ENCODE data around the gene UBE2D2. TPM values are rescaled to one million over a fixed set of nuclear protein-coding genes. Genes with fewer than 3 reads are reported as not detected.

UBE2D2 gene
- total and polyA plus RNA-seq, 10 of the 15 experiments (the other 5 are each of a cell fraction or from before 2014, with no cell fraction given): 58.6 to 245 (median 128) TPM

GRCh38 chr5:139634028-139634325 lies 72.8 kb downstream of the UBE2D2 start:
- ChIA-PET RAD21 (ENCODE audit: unreplicated experiment) (interaction anchor here (0.7 to 9.2 kb wide), 33 partner anchors 11 to 361 kb away, joined by 3 to 265 read pairs (median 5); partner anchors contain the start of genes CXXC5 and UBE2D2), SMC1A (ENCODE audit: uncharacterized antibody, unreplicated experiment) (interaction anchor here (0.7 to 12.2 kb wide), 36 partner anchors 11 to 212 kb away, joined by 3 to 212 read pairs (median 4); partner anchors contain the start of gene CXXC5), POLR2A (interaction anchor here (0.8 to 9.8 kb wide), 10 partner anchors 14 to 125 kb away, joined by 3 to 163 read pairs (median 6); partner anchors contain the start of gene CXXC5), CTCF (interaction anchor here (0.6 to 10.5 kb wide), 57 partner anchors 9 to 335 kb away, joined by 3 to 335 read pairs (median 5); partner anchors contain the start of genes CXXC5 and SPATA24)
- H3K4me3 ChIP-seq: no peak overlapping the region
- no peaks in the 10 kb centered on the region for H3K27me3 ChIP-seq (replicated peaks in 1 of 2; ENCODE audit: control insufficient read depth in 2 of 2, insufficient read depth in 2 of 2, low read length in 1 of 2)
- H3K36me3 ChIP-seq (ENCODE audit: control insufficient read depth in 2 of 2, insufficient read depth in 2 of 2, low read length in 1 of 2): peaks cover 1 to 11% of the 10 kb centered on the region in 2 experiments; a peak in 1 of 4 replicates
- H3K27ac ChIP-seq (ENCODE audit: control insufficient read depth, insufficient read depth): 0 out of 2 replicates have a peak overlapping the region, but pooled peaks have one; percentile 8
- in situ Hi-C loops (cut with MboI): loop anchor here (5.0 kb wide), 2 partner anchors 58 to 128 kb away; no protein-coding TSS in a partner anchor
- no peaks in the 10 kb centered on the region for H4K20me1 ChIP-seq (ENCODE audit: control insufficient read depth, insufficient read depth)
- no peaks in the 10 kb centered on the region for H3K9me3 ChIP-seq (replicated peaks; ENCODE audit: control insufficient read depth, insufficient read depth, low read length)
- ATAC-seq: no peak
- no peak for FAIRE-seq
- no peak overlapping the region for H2AFZ ChIP-seq (ENCODE audit: control insufficient read depth, low read depth, low read length)
- H3K9ac ChIP-seq (ENCODE audit: control insufficient read depth, insufficient read depth, low read length): no peak overlapping the region; the same call in 1 of the 2 replicates
- intact Hi-C loops (cut with micrococcal nuclease; ENCODE audit: unreplicated experiment): loop anchor here (5.0 to 10.0 kb wide), 2 partner anchors 212 to 331 kb away; no protein-coding TSS in a partner anchor
- 72% methylated on average over 2 of the region's 2 CpGs for WGBS (ENCODE audit: insufficient coverage, insufficient replicate concordance, low lambda C conversion rate, missing lambda C conversion rate)
- BruUV-seq (replicated peaks): no TSS peak
- H3K79me2 ChIP-seq (ENCODE audit: control insufficient read depth, insufficient read depth, low read length): peaks cover 4% of the 10 kb centered on the region
- H3K4me1 ChIP-seq (ENCODE audit: control insufficient read depth, insufficient read depth, low read length): peaks cover 60% of the 10 kb centered on the region
- H3K4me2 ChIP-seq (ENCODE audit: control insufficient read depth, insufficient read depth): no peak overlapping the region
- no peak for DNase-seq (ENCODE audit: low read depth, low spot score)
- no peak for TF ChIP-seq ETV6 (conservative IDR thresholded peaks at IDR 0.05 in 1 of 2, IDR thresholded peaks at IDR 0.05 in 1 of 2; ENCODE audit: borderline replicate concordance in 1 of 2, low read depth in 1 of 2)
- no peak for TF ChIP-seq CTCF (IDR thresholded peaks at IDR 0.05 in 2 of 3, conservative IDR thresholded peaks at IDR 0.05 in 1 of 3; ENCODE audit: control insufficient read depth in 2 of 3, extremely low read depth in 1 of 3, insufficient read depth in 1 of 3, low read depth in 3 of 3, low read length in 3 of 3)
- TF ChIP-seq GATAD2B (conservative IDR thresholded peaks at IDR 0.05; ENCODE audit: low read depth): no peak
- TF ChIP-seq SIN3A (IDR thresholded peaks at IDR 0.05; ENCODE audit: low read depth, low read length): no peak
- TF ChIP-seq SPI1 (IDR thresholded peaks at IDR 0.05; ENCODE audit: borderline replicate concordance, insufficient read depth, low read depth, low read length): no peak
- TF ChIP-seq RELA (IDR thresholded peaks at IDR 0.05; ENCODE audit: borderline replicate concordance, partially characterized antibody): no peak
- TF ChIP-seq BRCA1 (IDR thresholded peaks at IDR 0.05; ENCODE audit: low read depth, low read length): no peak
- TF ChIP-seq RFX5 (IDR thresholded peaks at IDR 0.05; ENCODE audit: low read depth, low read length): no peak
- TF ChIP-seq STAT3 (IDR thresholded peaks at IDR 0.05; ENCODE audit: low read depth, low read length): no peak
- TF ChIP-seq MAX (IDR thresholded peaks at IDR 0.05; ENCODE audit: low read depth, low read length): no peak
- no peak for TF ChIP-seq RCOR1 (conservative IDR thresholded peaks at IDR 0.05; ENCODE audit: low read depth, low read length)
- TF ChIP-seq ZBTB11 (CRISPR knock-in tag; IDR thresholded peaks at IDR 0.05): no peak
- TF ChIP-seq CEBPZ (IDR thresholded peaks at IDR 0.05; ENCODE audit: low read depth, low read length): no peak
- no peak for TF ChIP-seq PML (IDR thresholded peaks at IDR 0.05; ENCODE audit: low read length)
- TF ChIP-seq FOXM1 (IDR thresholded peaks at IDR 0.05; ENCODE audit: low read depth, low read length): no peak
